Hepatocyte (in vitro differentiated cells): ENCODE measurements around the gene PLTP. TPM values are rescaled to one million over a fixed set of nuclear protein-coding genes. Genes with fewer than 3 reads are reported as not detected.
"Not testable (repeated sequence)": the region's sequence is repeated elsewhere in the genome, so short reads cannot be mapped to it uniquely, and the experiment has no call there.

Source experiments
- DNase-seq: peaks from one replicate; pipeline ENCODE4 v3.0.0-alpha.2; 2016; ENCODE audit warnings: low spot score
- H2AFZ ChIP-seq: fragments of 200-600 bp; sonication (generic); 2 replicates; pipeline ENCODE4 v1.6.0; 2016; ENCODE audit warnings: antibody characterized with exemption, mild to moderate bottlenecking
- H3K27ac ChIP-seq: fragments of 200-600 bp; sonication (generic); 2 replicates; pipeline ENCODE4 v1.5.1; 2016; ENCODE audit warnings: mild to moderate bottlenecking
- H3K27me3 ChIP-seq: fragments of 200-600 bp; sonication (generic); 2 replicates; pipeline ENCODE4 v1.6.1; 2016
- H3K36me3 ChIP-seq: fragments of 200-600 bp; sonication (generic); replicated peaks from 2 replicates; pipeline ENCODE4 v1.5.1; 2016; ENCODE audit warnings: low read depth; ENCODE audit not compliant: insufficient read depth
- H3K4me1 ChIP-seq: fragments of 200-600 bp; sonication (generic); 2 replicates; pipeline ENCODE4 v1.5.1; 2016; ENCODE audit warnings: mild to moderate bottlenecking, moderate library complexity; ENCODE audit not compliant: insufficient read depth
- H3K4me2 ChIP-seq: fragments of 200-600 bp; sonication (generic); 2 replicates; pipeline ENCODE4 v1.6.0; 2016
- H3K4me3 ChIP-seq: fragments of 200-600 bp; sonication (generic); 2 replicates; pipeline ENCODE4 v1.5.1; 2016; ENCODE audit warnings: mild to moderate bottlenecking
- H3K79me2 ChIP-seq: fragments of 200-600 bp; sonication (generic); 2 replicates; pipeline ENCODE4 v1.6.0; 2017; ENCODE audit warnings: mild to moderate bottlenecking
- H3K9me2 ChIP-seq: fragments of 200-600 bp; sonication (generic); replicated peaks from 2 replicates; pipeline ENCODE4 v1.6.0; 2017; ENCODE audit warnings: mild to moderate bottlenecking; ENCODE audit not compliant: insufficient read depth
- H3K9me3 ChIP-seq: fragments of 200-600 bp; sonication (generic); 2 replicates; pipeline ENCODE4 v1.5.1; 2016; ENCODE audit warnings: low read depth, mild to moderate bottlenecking
- H4K20me1 ChIP-seq: fragments of 200-600 bp; sonication (generic); 2 replicates; pipeline ENCODE4 v1.6.0; 2016; ENCODE audit warnings: mild to moderate bottlenecking; ENCODE audit not compliant: insufficient read depth, poor library complexity, severe bottlenecking
- CTCF ChIP-seq: fragments of 200-600 bp; sonication (generic); IDR thresholded peaks from 2 replicates; pipeline ENCODE4 v1.5.1; 2016; ENCODE audit warnings: antibody characterized with exemption, mild to moderate bottlenecking; ENCODE audit not compliant: poor library complexity
- EZH2 ChIP-seq: fragments of 200-600 bp; sonication (generic); IDR thresholded peaks from 2 replicates; pipeline ENCODE4 v1.6.1; 2016; ENCODE audit warnings: antibody characterized with exemption, mild to moderate bottlenecking, borderline replicate concordance
- EZH2phosphoT487 ChIP-seq: fragments of 200-600 bp; sonication (generic); IDR thresholded peaks from one replicate; pipeline ENCODE4 v1.6.1; 2018; ENCODE audit warnings: antibody characterized with exemption, mild to moderate bottlenecking, low read depth, moderate library complexity; ENCODE audit not compliant: unreplicated experiment, severe bottlenecking
- WGBS: methylation state at CpG from one replicate; pipeline ENCODE4 v1.1.6; 2016; ENCODE audit warnings: low lambda C conversion rate; ENCODE audit errors: missing lambda C conversion rate; 5-methylcytosine and 5-hydroxymethylcytosine counted together
- polyA plus RNA-seq: library from polyadenylated mRNA; unstranded; fragments of >200 nt; fragmentation: Nextera tagmentation; extraction: Ambion mirVana; gene quantifications from 2 replicates; pipeline ENCODE4 v1.2.1, GENCODE V29; 2016
- total RNA-seq: library from RNA; depleted of rRNA; stranded (reverse); fragments of >200 nt; gene quantifications from 2 replicates; pipeline ENCODE4 v1.2.3, GENCODE V29; 2014

Gene PLTP
- total and polyA plus RNA-seq, 2 experiments from 2014 or later = 176 to 623 TPM

GRCh38 chr20:45933266-45934045 lies 21.5 kb upstream of the PLTP start:
- peak overlapping the region; percentile 100 for H3K27ac ChIP-seq
- peaks cover 16% of the 10 kb centered on the region for H3K4me1 ChIP-seq
- H3K4me2 ChIP-seq = peak overlapping the region; percentile 89
- no peaks in the 10 kb centered on the region for H3K9me2 ChIP-seq
- H2AFZ ChIP-seq = no peak overlapping the region
- no peaks in the 10 kb centered on the region for H3K36me3 ChIP-seq
- peak; percentile 89 for DNase-seq
- WGBS = 21% methylated on average over 22 of the region's 22 CpGs
- H3K79me2 ChIP-seq = peaks cover 48% of the 10 kb centered on the region
- no peaks in the 10 kb centered on the region for H3K27me3 ChIP-seq
- no peaks in the 10 kb centered on the region for H3K9me3 ChIP-seq
- TF ChIP-seq EZH2phosphoT487 = no peak
- peak; percentile 48 for TF ChIP-seq CTCF
- H4K20me1 ChIP-seq = no peaks in the 10 kb centered on the region
- H3K4me3 ChIP-seq = peak overlapping the region; percentile 80

GRCh38 chr20:45931680-45932079 lies 19.7 kb upstream of the PLTP start:
- WGBS = 86% methylated on average over 17 of the region's 17 CpGs
- Histone ChIP-seq H3K79me2 (peaks cover 30% of the 10 kb centered on the region), H3K27ac (peak overlapping the region; percentile 100), H3K4me1 (peaks cover 20% of the 10 kb centered on the region), H3K4me2 (peak overlapping the region; percentile 89)
- H3K36me3 ChIP-seq, H3K9me2 ChIP-seq, H2AFZ ChIP-seq, H4K20me1 ChIP-seq, H3K27me3 ChIP-seq, DNase-seq, H3K9me3 ChIP-seq, H3K4me3 ChIP-seq: not testable (repeated sequence)

GRCh38 chr20:45927071-45927878 lies 15.3 kb upstream of the PLTP start:
- H3K36me3 ChIP-seq = no peaks in the 10 kb centered on the region
- H3K27me3 ChIP-seq = no peaks in the 10 kb centered on the region
- H4K20me1 ChIP-seq = no peaks in the 10 kb centered on the region
- no peaks in the 10 kb centered on the region for H3K9me2 ChIP-seq
- no peak for DNase-seq
- no peaks in the 10 kb centered on the region for H3K9me3 ChIP-seq
- TF ChIP-seq CTCF = no peak
- no peak for TF ChIP-seq EZH2phosphoT487
- no peak for TF ChIP-seq EZH2
- H3K79me2 ChIP-seq = peaks cover under 1% of the 10 kb centered on the region
- WGBS = 73% methylated on average over 14 of the region's 14 CpGs
- H3K4me3 ChIP-seq = no peak overlapping the region
- no peak overlapping the region for H3K4me2 ChIP-seq
- H3K4me1 ChIP-seq = peaks cover 18% of the 10 kb centered on the region
- no peak overlapping the region for H2AFZ ChIP-seq
- H3K27ac ChIP-seq = peak overlapping the region; percentile 84

GRCh38 chr20:45926731-45927070 lies 14.7 kb upstream of the PLTP start:
- Histone ChIP-seq H3K4me3 (no peak overlapping the region), H4K20me1 (no peaks in the 10 kb centered on the region), H3K79me2 (no peaks in the 10 kb centered on the region), H3K4me1 (peaks cover 24% of the 10 kb centered on the region), H3K4me2 (no peak overlapping the region), H3K27me3 (no peaks in the 10 kb centered on the region), H3K9me3 (no peaks in the 10 kb centered on the region), H3K9me2 (no peaks in the 10 kb centered on the region), H3K36me3 (no peaks in the 10 kb centered on the region), H3K27ac (peak overlapping the region; percentile 84), H2AFZ (no peak overlapping the region)
- DNase-seq = no peak
- WGBS = 94% methylated on average over 2 of the region's 2 CpGs
- TF ChIP-seq EZH2 (no peak), CTCF (no peak), EZH2phosphoT487 (no peak)
